H9 (cell line): ENCODE results near the gene KISS1. TPM values are rescaled to one million over a fixed set of nuclear protein-coding genes. Genes with fewer than 3 reads are reported as not detected.

Source experiments
- DNase-seq: peaks from one replicate; pipeline ENCODE4 v3.0.0-alpha.2; 2017
- H2AFZ ChIP-seq: one replicate; pipeline ENCODE4 v1.6.1; 2013; ENCODE audit warnings: mild to moderate bottlenecking, low read length, control low read depth, moderate library complexity
- H2AK5ac ChIP-seq: 2 replicates; pipeline ENCODE4 v1.6.1; 2013; ENCODE audit warnings: low read length, control low read depth, mixed read lengths; ENCODE audit not compliant: insufficient read length
- H2BK120ac ChIP-seq: one replicate; pipeline ENCODE4 v1.6.1; 2013; ENCODE audit warnings: low read depth, mild to moderate bottlenecking, low read length, control low read depth, inconsistent platforms; ENCODE audit not compliant: poor library complexity, severe bottlenecking
- H2BK12ac ChIP-seq: 2 replicates; pipeline ENCODE4 v1.6.1; 2013; ENCODE audit warnings: low read length, control low read depth, mixed read lengths, low read depth; ENCODE audit not compliant: insufficient read length
- H2BK15ac ChIP-seq: 2 replicates; pipeline ENCODE4 v1.6.1; 2013; ENCODE audit warnings: low read depth, low read length, control low read depth
- H2BK20ac ChIP-seq: one replicate; pipeline ENCODE4 v1.6.1; 2013; ENCODE audit warnings: low read depth, mild to moderate bottlenecking, low read length, control low read depth, inconsistent platforms; ENCODE audit not compliant: poor library complexity, severe bottlenecking
- H2BK5ac ChIP-seq: 2 replicates; pipeline ENCODE4 v1.6.1; 2013; ENCODE audit warnings: low read length, control low read depth, mixed read lengths; ENCODE audit not compliant: insufficient read length
- H3K14ac ChIP-seq: 2 replicates; pipeline ENCODE4 v1.6.1; 2013; ENCODE audit warnings: low read length, control low read depth; ENCODE audit not compliant: insufficient read depth
- H3K18ac ChIP-seq: 2 replicates; pipeline ENCODE4 v1.6.1; 2013; ENCODE audit warnings: low read depth, mild to moderate bottlenecking, mixed read lengths, low read length, control low read depth; ENCODE audit not compliant: insufficient read length
- H3K23ac ChIP-seq: 2 replicates; pipeline ENCODE4 v1.6.1; 2013; ENCODE audit warnings: low read length, control low read depth, mixed read lengths, low read depth; ENCODE audit not compliant: insufficient read length
- H3K23me2 ChIP-seq: 2 replicates; pipeline ENCODE4 v1.6.1; 2013; ENCODE audit warnings: low read depth, mild to moderate bottlenecking, mixed read lengths, low read length, control low read depth; ENCODE audit not compliant: insufficient read length, poor library complexity, severe bottlenecking
- H3K27ac ChIP-seq: 2 replicates; pipeline ENCODE4 v1.5.1; 2013; ENCODE audit warnings: low read length, control low read depth, mixed read lengths, low read depth; ENCODE audit not compliant: insufficient read length
- H3K27me3 ChIP-seq: 2 replicates; pipeline ENCODE4 v1.6.1; 2013; ENCODE audit warnings: low read length, control low read depth, inconsistent platforms; ENCODE audit not compliant: insufficient read depth
- H3K4ac ChIP-seq: 2 replicates; pipeline ENCODE4 v1.6.1; 2013; ENCODE audit warnings: low read depth, mild to moderate bottlenecking, control low read depth, inconsistent platforms, low read length, moderate library complexity
- H3K4me1 ChIP-seq: 2 replicates; pipeline ENCODE4 v1.6.1; 2013; ENCODE audit warnings: low read length, control low read depth, inconsistent platforms; ENCODE audit not compliant: insufficient read depth
- H3K4me2 ChIP-seq: 2 replicates; pipeline ENCODE4 v1.6.1; 2013; ENCODE audit warnings: low read length, control low read depth, mixed read lengths; ENCODE audit not compliant: insufficient read length, insufficient read depth
- H3K56ac ChIP-seq: 2 replicates; pipeline ENCODE4 v1.6.1; 2013; ENCODE audit warnings: low read depth, mild to moderate bottlenecking, mixed read lengths, low read length, control low read depth; ENCODE audit not compliant: insufficient read length
- H3K79me1 ChIP-seq: 2 replicates; pipeline ENCODE4 v1.6.1; 2013; ENCODE audit warnings: low read depth, mild to moderate bottlenecking, moderate library complexity, low read length, control low read depth, inconsistent platforms; ENCODE audit not compliant: insufficient read depth, poor library complexity, severe bottlenecking
- H3K79me2 ChIP-seq: 2 replicates; pipeline ENCODE4 v1.6.1; 2013; ENCODE audit warnings: low read length, control low read depth, inconsistent platforms; ENCODE audit not compliant: insufficient read depth
- H3K9ac ChIP-seq: 2 replicates; pipeline ENCODE4 v1.6.1; 2013; ENCODE audit warnings: low read length, control low read depth, mixed read lengths; ENCODE audit not compliant: insufficient read length; ENCODE audit errors: extremely low read depth
- H3K9me3 ChIP-seq: one replicate; pipeline ENCODE4 v1.6.1; 2013; ENCODE audit warnings: low read depth, low read length, inconsistent platforms; ENCODE audit not compliant: control insufficient read depth
- H3T11ph ChIP-seq: one replicate; pipeline ENCODE4 v1.6.1; 2013; ENCODE audit warnings: mild to moderate bottlenecking, low read length, control low read depth, inconsistent platforms
- H4K20me1 ChIP-seq: one replicate; pipeline ENCODE4 v1.6.1; 2013; ENCODE audit not compliant: control insufficient read depth, insufficient read length, insufficient read depth
- H4K5ac ChIP-seq: 2 replicates; pipeline ENCODE4 v1.6.1; 2013; ENCODE audit warnings: low read depth, mild to moderate bottlenecking, mixed read lengths, low read length, control low read depth; ENCODE audit not compliant: insufficient read length
- H4K8ac ChIP-seq: replicated peaks from 2 replicates; pipeline ENCODE4 v1.6.1; 2013; ENCODE audit warnings: low read length, control low read depth, mixed read lengths, low read depth; ENCODE audit not compliant: insufficient read length
- H4K91ac ChIP-seq: 2 replicates; pipeline ENCODE4 v1.6.1; 2013; ENCODE audit warnings: low read depth, mild to moderate bottlenecking, moderate library complexity, mixed read lengths, low read length, control low read depth; ENCODE audit not compliant: insufficient read length
- H3K27ac Mint-ChIP-seq, 3 experiments: 2 replicates in 2 of 3; 3 replicates in 1 of 3; pipeline ENCODE4 v1.8.0; 2020 to 2021; ENCODE audit warnings: mixed read lengths in 3 of 3, mild to moderate bottlenecking in 1 of 3, moderate library complexity in 1 of 3
- H3K27me3 Mint-ChIP-seq: 2 replicates; pipeline ENCODE4 v1.8.0; 2021; ENCODE audit warnings: low read depth, mild to moderate bottlenecking, moderate library complexity, mixed read lengths
- H3K36me3 Mint-ChIP-seq, 3 experiments: 2 replicates in 2 of 3; 3 replicates in 1 of 3; pipeline ENCODE4 v1.8.0; 2020 to 2021; ENCODE audit warnings: low read depth in 3 of 3, mixed read lengths in 3 of 3; ENCODE audit not compliant: insufficient read depth in 1 of 3
- H3K4me1 Mint-ChIP-seq, 2 experiments: 2 replicates each; pipeline ENCODE4 v1.8.0; 2020; ENCODE audit warnings: mixed read lengths in 2 of 2
- H3K4me3 Mint-ChIP-seq, 2 experiments: 2 replicates in 1 of 2; 3 replicates in 1 of 2; pipeline ENCODE4 v1.8.0; 2020 to 2021; ENCODE audit warnings: mild to moderate bottlenecking in 2 of 2, mixed read lengths in 2 of 2, moderate library complexity in 1 of 2
- H3K9me3 Mint-ChIP-seq, 2 experiments: 2 replicates in 1 of 2; 3 replicates in 1 of 2; pipeline ENCODE4 v1.8.0; 2020; ENCODE audit warnings: mild to moderate bottlenecking in 2 of 2, mixed read lengths in 2 of 2, moderate library complexity in 1 of 2
- CTCF ChIP-seq: fragments of 200-600 bp; sonication (generic); conservative IDR thresholded peaks from 3 replicates; pipeline ENCODE4 v1.8.0; 2021; ENCODE audit warnings: antibody characterized with exemption, mild to moderate bottlenecking
- WGBS: extraction: QIAGEN DNeasy Blood & Tissue Kit; methylation state at CpG from one replicate; pipeline ENCODE4 v1.1.7; 2013; ENCODE audit warnings: missing lambda C conversion rate, low lambda C conversion rate, mixed read lengths; ENCODE audit not compliant: insufficient read length; ENCODE audit errors: extremely low coverage; 5-methylcytosine and 5-hydroxymethylcytosine counted together
- total RNA-seq: library from RNA; stranded (reverse); gene quantifications from 2 replicates; pipeline ENCODE4 v1.2.1, GENCODE V29; 2021

The KISS1 gene
- total RNA-seq, 1 experiment from 2014 or later = 0.68 TPM

GRCh38 chr1:204218552-204218951 lies 22.3 kb upstream of the KISS1 start:
- no peaks in the 10 kb centered on the region; a peak in 1 of 7 replicates for H3K36me3 Mint-ChIP-seq
- peaks cover 6% of the 10 kb centered on the region for H3K27me3 Mint-ChIP-seq
- Histone ChIP-seq H4K5ac (no peak overlapping the region), H2BK5ac (no peak overlapping the region), H3T11ph (no peak overlapping the region), H3K23me2 (peaks cover 7% of the 10 kb centered on the region), H2BK20ac (no peak overlapping the region), H3K4me2 (no peak overlapping the region), H3K18ac (no peak overlapping the region), H3K4ac (no peak overlapping the region), H3K56ac (no peak overlapping the region), H3K4me1 (peaks cover 3% of the 10 kb centered on the region; the same call in 1 of the 2 replicates), H3K79me1 (no peaks in the 10 kb centered on the region), H2BK12ac (no peak overlapping the region), H3K23ac (no peak overlapping the region), H2BK120ac (no peak overlapping the region), H4K91ac (no peak overlapping the region), H3K14ac (no peak overlapping the region), H3K9ac (no peak overlapping the region), H2AK5ac (no peak overlapping the region), H3K9me3 (no peaks in the 10 kb centered on the region), H3K27me3 (no peaks in the 10 kb centered on the region), H4K20me1 (no peaks in the 10 kb centered on the region), H2AFZ (no peak overlapping the region), H3K27ac (no peak overlapping the region), H2BK15ac (no peak overlapping the region), H3K79me2 (no peaks in the 10 kb centered on the region), H4K8ac (no peak overlapping the region)
- H3K4me1 Mint-ChIP-seq = peaks cover 8 to 14% of the 10 kb centered on the region in 2 experiments; a peak in 2 of 4 replicates
- H3K9me3 Mint-ChIP-seq = no peaks in the 10 kb centered on the region
- TF ChIP-seq CTCF = no peak
- no peak overlapping the region for H3K4me3 Mint-ChIP-seq
- WGBS = no CpG with 5 or more reads among the region's 2 CpGs
- peak overlapping the region in 1 of 3 experiments; percentile 54; a peak in 1 of 7 replicates for H3K27ac Mint-ChIP-seq
- DNase-seq = no peak
